Endothelial cell of umbilical vein (primary cell): Measurements from ENCODE around the gene MDFI.

ENCODE experiments used
- EZH2 ChIP-seq: IDR thresholded peaks from 2 replicates; pipeline ENCODE4 v1.6.1; 2012; ENCODE audit warnings: borderline replicate concordance, low read depth, mild to moderate bottlenecking, moderate library complexity, low read length, inconsistent platforms; ENCODE audit not compliant: severe bottlenecking
- JUN ChIP-seq: IDR thresholded peaks from 2 replicates; pipeline ENCODE4 v1.6.1; 2011; ENCODE audit warnings: borderline replicate concordance, low read depth; ENCODE audit not compliant: insufficient read length, insufficient read depth
- POLR2A ChIP-seq: IDR thresholded peaks from 2 replicates; pipeline ENCODE4 v1.6.1; 2012; ENCODE audit warnings: low read depth, mild to moderate bottlenecking, control low read depth, low read length
- POLR2AphosphoS5 ChIP-seq: IDR thresholded peaks from 2 replicates; pipeline ENCODE4 v1.6.1; 2012; ENCODE audit warnings: low read depth, mild to moderate bottlenecking, control low read depth, low read length, moderate library complexity; ENCODE audit not compliant: insufficient read depth
- TF ChIP-seq, protein P1 (sequence below), 2 donors: IDR thresholded peaks; 1 replicate in 1 of 2; 2 replicates in 1 of 2; pipeline ENCODE4 v1.5.1; 2011; ENCODE audit warnings: low read length in 2 of 2, mild to moderate bottlenecking in 2 of 2, moderate library complexity in 2 of 2, control low read depth in 1 of 2, inconsistent platforms in 1 of 2, low read depth in 1 of 2; ENCODE audit not compliant: insufficient read depth in 1 of 2; ENCODE audit errors: extremely low read depth in 1 of 2
- TF ChIP-seq, protein P2 (sequence below): IDR thresholded peaks from 2 replicates; pipeline ENCODE4 v1.6.1; 2011; ENCODE audit not compliant: insufficient read depth, insufficient read length

- TF ChIP-seq POLR2A (no peak), JUN (no peak), POLR2AphosphoS5 (no peak), EZH2 (no peak)
- TF ChIP-seq, protein P1, sequence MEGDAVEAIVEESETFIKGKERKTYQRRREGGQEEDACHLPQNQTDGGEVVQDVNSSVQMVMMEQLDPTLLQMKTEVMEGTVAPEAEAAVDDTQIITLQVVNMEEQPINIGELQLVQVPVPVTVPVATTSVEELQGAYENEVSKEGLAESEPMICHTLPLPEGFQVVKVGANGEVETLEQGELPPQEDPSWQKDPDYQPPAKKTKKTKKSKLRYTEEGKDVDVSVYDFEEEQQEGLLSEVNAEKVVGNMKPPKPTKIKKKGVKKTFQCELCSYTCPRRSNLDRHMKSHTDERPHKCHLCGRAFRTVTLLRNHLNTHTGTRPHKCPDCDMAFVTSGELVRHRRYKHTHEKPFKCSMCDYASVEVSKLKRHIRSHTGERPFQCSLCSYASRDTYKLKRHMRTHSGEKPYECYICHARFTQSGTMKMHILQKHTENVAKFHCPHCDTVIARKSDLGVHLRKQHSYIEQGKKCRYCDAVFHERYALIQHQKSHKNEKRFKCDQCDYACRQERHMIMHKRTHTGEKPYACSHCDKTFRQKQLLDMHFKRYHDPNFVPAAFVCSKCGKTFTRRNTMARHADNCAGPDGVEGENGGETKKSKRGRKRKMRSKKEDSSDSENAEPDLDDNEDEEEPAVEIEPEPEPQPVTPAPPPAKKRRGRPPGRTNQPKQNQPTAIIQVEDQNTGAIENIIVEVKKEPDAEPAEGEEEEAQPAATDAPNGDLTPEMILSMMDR (IDR thresholded peaks at IDR 0.05; ENCODE audit: extremely low read depth in 1 of 2, insufficient read depth in 1 of 2, low read depth in 1 of 2, low read length in 2 of 2): no peak
- TF ChIP-seq, protein P2, sequence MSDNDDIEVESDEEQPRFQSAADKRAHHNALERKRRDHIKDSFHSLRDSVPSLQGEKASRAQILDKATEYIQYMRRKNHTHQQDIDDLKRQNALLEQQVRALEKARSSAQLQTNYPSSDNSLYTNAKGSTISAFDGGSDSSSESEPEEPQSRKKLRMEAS: no peak
Observed at GRCh38 chr6:41597246-41598000, 40.8 kb upstream of the MDFI start.
